HG03520 (cell line): ENCODE data around the gene CYP4F3.
"Not testable (repeated sequence)": the region's sequence is repeated elsewhere in the genome, so short reads cannot be mapped to it uniquely, and the experiment has no call there.

Experiments used
- ATAC-seq: cut with Tn5 transposase; IDR thresholded peaks from one replicate; pipeline ENCODE4 v1.9.1; 2021; ENCODE audit warnings: mild to moderate bottlenecking, moderate library complexity; ENCODE audit not compliant: unreplicated experiment

CYP4F3 gene, protein sequence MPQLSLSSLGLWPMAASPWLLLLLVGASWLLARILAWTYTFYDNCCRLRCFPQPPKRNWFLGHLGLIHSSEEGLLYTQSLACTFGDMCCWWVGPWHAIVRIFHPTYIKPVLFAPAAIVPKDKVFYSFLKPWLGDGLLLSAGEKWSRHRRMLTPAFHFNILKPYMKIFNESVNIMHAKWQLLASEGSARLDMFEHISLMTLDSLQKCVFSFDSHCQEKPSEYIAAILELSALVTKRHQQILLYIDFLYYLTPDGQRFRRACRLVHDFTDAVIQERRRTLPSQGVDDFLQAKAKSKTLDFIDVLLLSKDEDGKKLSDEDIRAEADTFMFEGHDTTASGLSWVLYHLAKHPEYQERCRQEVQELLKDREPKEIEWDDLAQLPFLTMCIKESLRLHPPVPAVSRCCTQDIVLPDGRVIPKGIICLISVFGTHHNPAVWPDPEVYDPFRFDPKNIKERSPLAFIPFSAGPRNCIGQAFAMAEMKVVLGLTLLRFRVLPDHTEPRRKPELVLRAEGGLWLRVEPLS

DNA sequence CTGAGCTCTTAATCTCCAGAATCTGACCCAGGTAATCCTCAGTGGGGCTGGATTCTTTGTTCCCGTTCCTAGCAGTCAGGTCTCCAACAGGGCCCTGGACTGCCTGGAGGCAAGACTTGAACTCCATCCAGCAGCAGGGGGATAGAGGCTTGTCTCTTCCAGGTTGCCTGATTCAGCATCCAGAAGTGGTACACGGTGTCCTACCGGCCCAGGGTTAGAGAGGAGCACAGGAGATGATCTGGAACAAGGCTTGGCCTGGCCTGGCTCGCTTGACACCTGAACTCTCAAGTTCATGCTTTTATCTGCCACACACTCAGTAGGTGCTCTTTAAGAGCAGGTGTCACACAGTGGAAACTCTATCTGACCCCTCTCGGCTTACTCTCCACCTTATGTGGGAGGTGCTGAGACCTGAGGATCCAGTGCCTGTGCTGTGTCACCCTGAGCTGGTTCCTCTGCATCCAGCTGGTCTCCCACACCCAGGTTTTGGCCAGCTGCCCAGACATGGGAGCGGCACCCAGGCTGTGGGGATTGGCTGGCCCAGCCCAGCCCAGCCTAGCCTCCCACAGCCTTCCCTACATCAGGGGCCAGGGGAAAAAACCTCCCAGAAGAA, at the start of gene CYP4F3:
Gene CYP4F3 (plus strand): TSS at position 604 of the 610 bp plus-strand sequence. CDS start 519 bp downstream, outside the sequence.
- no peak for ATAC-seq

DNA sequence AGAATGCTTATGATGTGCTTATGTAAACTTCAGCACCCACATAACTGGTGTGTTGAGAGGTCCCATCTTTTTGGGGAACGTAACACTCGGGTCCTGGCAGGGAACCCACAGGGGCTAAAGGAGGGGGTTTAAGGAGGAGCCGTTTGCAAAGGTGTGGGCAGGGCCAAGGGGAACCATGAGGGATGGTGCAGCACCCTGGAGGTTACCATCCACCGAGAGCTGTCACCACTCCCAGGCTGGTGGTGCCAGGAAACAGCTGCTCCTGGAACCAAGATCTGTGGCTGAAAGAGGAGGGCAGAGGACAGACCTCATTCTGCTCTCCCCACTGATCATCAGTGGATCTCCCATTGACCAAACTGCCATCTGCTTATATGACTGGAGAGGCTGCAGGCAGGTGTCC, 48.9 kb upstream of the CYP4F3 start:
- no peak for ATAC-seq

DNA sequence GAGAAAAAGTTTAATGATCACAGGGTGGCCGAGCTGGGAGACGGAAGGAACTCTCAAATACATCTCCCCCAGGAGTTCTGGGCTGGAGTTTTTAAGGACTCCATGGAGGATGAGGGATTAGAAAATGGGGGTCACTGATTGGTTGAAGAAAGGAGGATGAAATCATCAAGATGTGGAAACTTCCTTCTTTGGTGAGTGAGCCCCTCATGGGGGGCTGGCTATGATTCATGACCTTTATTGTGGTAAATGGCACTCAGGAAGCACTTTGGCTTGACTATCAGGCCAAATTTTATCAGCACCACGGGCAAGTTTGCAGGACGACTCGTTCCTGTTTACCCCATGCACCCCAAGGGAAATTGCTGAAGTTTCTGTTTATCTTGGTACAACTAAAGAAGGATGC, 48.2 kb upstream of the CYP4F3 start:
- not testable (repeated sequence) for ATAC-seq

DNA sequence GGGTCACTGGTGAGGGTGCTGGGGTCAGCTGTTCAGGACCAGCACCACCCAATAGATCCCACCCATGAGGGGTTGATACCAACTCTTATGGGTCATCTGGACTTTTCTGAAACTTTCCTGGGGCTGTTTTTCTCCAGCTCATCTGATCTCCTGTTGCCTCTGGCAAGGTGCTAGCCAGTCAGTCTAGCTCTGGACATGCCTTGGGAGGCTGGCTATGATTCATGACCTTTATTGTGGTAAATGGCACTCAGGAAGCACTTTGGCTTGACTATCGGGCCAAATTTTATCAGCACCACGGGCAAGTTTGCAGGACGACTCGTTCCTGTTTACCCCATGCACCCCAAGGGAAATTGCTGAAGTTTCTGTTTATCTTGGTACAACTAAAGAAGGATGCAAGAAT, 46.9 kb upstream of the CYP4F3 start:
- not testable (repeated sequence) for ATAC-seq

DNA sequence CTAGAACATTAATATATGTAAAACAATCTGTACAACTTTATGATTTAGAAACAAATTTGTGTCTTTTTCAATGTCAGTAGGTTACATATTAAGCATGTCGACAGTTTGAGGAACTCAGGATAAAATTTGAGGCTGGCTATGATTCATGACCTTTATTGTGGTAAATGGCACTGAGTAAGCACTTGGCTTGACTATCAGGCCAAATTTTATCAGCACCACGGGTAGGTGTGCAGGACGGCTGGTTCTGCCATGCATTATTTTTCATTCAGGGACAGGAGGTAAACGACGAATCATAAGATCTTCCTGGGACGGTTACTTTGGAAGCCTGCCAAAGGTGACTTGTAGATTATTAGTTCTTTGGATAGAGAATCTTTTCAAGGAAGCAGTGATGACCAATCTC, 45.6 kb upstream of the CYP4F3 start:
- no peak for ATAC-seq

DNA sequence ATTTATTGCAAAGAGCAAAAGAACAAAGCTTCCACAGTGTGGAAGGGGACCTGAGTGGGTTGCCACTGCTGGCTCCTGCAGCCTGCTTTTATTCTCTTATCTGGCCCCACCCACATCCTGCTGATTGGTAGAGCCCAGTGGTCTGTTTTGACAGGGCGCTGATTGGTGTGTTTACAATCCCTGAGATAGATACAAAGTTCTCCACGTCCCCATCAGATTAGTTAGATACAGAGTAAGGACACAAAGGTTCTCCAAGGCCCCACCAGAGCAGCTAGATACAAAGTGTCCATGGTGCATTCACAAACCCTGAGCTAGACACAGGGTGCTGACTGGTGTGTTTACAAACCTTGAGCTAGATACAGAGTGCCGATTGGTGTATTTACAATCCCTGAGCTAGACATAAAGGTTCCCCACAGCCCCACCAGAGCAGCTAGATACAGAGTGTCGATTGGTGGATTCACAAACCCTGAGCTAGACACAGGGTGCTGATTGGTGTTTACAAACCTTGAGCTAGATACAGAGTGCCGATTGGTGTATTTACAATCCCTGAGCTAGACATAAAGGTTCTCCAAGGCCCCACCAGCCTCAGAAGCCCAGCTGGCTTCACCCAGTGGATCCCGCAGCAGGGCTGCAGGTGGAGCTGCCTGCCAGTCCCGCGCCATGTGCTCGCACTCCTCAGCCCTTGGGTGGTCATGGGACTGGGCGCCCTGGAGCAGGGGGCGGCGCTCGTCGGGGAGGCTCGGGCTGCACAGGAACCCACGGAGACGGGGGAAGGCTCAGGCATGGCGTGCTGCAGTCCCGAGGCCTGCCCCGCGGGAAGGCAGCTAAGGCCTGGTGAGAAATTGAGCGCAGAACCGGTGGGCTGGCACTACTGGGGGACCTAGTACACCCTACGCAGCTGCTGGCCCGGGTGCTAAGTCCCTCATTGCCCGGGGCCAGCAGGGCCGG, 32.4 kb upstream of the CYP4F3 start:
- not testable (repeated sequence) for ATAC-seq

DNA sequence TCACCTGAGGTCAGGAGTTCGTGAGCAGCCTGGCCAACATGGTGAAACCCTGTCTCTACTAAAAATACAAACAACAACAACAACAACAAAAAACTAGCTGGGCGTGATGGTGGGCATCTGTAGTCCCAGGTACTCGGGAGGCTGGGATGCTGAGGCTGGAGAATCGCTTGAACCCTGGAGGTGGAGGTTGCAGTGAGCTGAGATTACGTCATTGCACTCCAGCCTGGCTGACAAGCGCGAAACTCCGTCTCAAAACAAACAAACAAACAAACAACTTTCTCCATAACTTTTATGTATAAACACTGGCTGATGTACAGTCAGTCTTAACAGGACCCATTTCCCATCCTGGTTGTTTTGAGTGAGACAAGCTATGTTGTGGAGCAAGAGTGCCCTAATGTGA, 31.4 kb upstream of the CYP4F3 start:
- ATAC-seq: no peak

DNA sequence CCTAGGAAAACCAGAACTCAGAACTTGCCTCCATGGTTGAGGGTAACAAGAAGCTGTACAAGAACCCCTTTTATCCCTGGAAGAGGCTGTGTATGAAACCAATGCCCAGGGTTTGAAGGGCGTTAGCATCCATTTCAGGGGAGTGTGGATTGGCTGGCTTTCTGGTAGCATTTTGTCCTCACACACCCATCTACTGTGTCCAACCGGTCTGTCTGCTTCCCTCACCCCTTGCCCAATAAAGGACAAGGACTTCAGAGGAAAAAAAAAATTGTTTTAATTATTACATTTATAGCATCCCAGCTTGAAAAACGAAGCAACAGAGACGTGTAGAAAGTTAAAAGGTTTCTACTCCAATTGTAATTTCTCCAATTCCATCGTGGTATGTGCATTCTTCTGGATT, 28.4 kb upstream of the CYP4F3 start:
- no peak for ATAC-seq

DNA sequence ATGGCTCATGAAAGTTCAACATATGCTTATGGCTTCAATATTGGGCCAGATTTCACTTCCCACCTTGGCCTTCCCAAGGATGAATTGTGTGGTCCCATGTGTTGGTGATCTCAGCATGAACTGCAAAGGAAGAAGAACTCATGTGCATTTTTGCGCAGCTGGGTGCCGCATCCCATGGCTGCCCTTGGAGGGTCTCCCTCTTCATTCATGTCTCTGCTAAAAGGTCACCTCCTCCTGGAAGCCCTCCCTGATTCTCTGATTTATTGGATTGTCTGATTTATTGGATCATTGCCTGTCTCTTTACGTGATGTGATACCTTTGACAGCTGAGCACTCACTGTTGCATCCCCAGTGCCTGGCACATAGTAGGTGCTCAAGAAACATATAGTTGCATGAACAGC, 27.4 kb upstream of the CYP4F3 start:
- ATAC-seq: no peak

DNA sequence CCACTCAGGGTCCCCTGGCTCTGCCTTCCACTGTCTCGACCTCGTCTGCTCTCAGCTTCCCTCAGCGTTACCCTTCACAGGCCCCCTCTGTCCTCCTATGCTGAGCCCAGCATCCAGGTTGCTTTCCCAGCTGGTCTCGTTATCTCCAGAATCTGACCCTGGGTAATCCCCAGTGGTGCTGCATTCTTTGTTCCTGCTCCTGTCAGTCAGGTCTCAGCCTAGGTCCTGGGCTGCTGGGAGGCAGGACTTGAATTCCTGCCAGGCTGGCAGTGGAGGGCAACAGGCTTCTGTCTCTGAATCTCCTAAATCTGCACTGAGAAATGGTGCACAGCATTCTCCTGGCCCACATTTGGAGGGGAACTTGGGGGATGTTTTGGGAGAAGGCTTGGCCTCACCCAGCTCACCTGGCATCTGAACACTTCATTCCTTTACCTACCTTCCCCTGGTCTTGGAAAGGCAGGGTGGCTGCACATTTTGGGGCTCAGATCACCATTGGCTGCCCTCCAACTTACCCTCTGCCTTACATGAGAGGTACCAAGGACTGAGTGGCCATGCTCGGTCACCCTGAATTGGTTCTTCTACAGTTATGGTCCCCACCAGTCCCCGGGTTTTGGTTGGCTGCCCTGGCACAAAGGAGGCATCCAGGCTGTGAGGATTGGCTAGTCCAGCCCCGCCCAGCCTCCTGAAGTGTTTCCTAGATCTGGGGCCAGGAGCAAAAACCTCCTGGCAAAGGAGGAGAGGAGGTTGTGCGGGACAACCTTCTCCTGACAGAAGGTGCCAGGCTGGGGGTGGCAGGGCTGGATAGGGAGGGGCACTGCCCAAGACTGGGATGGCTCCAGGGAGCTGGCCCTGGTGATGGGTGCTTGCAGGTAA, 26.0 kb upstream of the CYP4F3 start, which contains the start of gene CYP4F8:
Gene CYP4F8 (plus strand): TSS at position 712 of the 873 bp plus-strand sequence. CDS start 399 bp downstream, outside the sequence.
- ATAC-seq: no peak

DNA sequence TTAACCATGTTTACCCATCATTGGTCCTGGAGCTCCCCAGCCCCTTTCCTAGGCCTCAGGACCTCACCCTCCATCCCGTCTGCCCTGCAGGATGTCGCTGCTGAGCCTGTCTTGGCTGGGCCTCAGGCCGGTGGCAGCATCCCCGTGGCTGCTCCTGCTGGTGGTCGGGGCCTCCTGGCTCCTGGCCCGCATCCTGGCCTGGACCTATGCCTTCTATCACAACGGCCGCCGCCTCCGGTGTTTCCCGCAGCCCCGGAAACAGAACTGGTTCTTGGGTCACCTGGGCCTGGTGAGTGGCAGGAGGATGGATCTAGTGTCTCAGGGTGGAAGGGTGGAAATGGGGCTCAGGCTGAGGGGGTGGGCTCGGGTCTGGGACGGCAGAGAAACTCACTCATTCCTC, 25.2 kb upstream of the CYP4F3 start:
- no peak for ATAC-seq

DNA sequence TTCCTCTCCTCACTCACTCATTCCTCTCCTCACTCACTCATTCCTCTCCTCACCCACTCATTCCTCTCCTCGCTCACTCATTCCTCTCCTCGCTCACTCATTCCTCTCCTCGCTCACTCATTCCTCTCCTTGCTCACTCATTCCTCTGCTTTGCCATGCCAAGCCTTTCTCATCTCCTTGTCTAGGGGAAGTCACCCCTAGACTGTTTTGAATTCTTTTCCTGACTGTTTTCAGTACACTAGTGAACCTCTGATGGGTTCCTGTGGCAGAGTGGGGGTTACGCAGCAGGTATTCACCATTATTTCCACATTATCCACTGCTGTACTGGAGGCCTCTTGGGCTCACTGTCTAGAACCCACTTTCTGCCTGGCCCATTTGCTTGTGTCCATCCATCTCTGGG, 24.5 kb upstream of the CYP4F3 start:
- no peak for ATAC-seq

DNA sequence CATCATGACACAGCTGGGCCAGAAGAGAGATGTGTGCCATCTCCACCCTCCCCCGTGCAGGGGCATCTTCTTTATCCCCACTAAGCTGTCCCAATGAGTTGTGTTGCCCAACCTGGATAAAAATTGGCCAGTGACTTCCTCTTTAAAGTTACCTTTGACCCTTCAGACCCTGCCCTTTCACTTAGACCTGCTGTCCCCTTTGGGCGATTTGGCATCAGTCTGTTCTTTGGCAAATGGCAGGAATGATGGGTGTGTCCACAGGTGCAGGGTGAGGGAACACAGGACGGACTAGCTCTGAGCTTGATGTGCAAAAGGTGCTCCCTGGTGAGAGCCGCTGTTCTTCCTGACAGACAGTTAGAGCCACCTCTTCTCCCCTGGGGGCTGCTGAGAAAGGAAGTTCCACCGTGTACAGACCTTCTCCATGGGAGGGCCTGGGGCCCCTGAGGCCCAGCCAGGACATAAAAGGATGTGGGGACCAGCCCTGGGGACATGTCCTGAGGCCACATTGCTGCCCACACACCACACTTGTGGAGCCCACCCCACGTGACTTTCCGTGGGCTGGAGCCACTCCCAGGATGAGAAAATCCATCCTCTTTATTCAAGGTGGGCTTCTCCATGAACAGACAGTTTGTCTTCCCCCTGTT, 23.9 kb upstream of the CYP4F3 start:
- ATAC-seq: no peak

DNA sequence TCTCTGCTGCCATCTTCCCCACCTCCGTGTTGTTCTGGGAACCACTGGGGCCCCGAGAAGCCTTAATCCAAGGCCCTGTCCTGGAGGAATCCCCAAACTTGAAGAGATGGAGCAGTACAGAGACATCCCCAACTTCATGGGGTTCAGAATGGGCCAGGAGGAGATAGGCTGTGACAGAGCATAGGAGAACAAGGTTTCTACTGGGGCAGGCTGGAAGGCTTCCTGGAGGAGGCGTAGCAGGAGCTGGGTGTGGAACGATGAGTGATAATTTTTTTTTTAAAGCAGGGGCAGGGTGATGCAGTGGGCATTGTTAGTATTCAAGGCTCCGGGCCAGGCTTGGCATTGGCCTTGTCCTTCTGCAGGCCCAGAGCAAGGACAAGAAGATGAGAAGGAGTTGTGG, 22.4 kb upstream of the CYP4F3 start:
- no peak for ATAC-seq

DNA sequence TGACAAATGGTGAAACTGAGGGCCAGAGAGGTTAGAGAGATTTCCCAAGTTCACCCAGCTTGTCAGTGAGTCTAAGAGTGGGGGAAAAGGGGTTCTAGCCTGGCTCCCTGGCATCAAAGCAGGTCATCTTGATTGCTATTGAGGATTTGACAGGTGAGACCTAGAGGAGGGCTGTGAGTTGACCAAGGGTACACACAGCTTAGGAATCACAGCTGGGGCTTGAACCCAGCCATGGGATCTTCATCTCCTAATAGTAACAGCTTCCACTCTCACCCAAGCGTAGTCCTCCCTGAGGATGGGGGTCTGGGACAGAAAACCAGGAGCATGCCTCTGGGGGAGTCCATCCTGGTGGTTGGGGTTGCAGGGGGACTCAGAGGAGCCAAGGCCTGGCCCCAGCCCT, 18.9 kb upstream of the CYP4F3 start:
- ATAC-seq: no peak

DNA sequence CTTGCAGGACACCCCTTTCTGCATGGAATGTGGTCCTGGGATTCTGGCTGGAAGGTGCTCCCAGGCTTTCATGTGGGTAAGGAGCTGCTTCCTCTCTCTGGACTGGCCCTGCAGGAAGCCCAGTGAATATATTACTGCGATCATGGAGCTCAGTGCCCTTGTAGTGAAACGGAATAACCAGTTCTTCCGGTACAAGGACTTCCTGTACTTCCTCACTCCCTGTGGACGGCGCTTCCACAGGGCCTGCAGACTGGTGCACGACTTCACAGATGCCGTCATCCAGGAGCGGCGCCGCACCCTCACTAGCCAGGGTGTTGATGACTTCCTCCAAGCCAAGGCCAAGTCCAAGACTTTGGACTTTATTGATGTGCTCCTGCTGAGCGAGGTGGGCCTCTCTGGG, 17.7 kb upstream of the CYP4F3 start:
- no peak for ATAC-seq

DNA sequence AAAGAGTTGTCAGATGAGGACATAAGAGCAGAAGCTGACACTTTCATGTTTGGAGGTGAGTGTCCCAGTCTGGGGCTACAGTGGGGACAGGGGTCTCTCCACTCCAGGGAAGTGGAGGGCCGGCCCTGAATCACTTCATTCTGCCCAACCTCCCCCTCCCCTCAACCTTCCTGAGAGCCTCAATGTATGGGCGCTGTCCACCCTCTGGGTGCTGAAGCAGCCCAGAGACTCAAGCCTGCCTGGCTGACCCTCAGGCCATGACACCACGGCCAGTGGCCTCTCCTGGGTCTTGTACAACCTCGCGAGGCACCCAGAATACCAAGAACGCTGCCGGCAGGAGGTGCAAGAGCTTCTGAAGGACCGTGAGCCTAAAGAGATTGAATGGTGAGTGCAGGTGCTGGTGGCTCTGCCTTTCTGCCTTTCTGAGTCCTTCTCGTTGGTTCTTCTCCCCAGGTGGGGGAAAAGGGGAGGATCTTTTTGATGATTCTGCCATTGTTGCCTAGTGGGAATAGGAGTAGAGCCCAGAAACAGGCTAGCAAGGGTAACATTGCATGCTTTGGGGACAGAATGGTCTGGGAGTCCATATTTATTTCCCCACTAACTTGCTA, 16.9 kb upstream of the CYP4F3 start:
- ATAC-seq: no peak

DNA sequence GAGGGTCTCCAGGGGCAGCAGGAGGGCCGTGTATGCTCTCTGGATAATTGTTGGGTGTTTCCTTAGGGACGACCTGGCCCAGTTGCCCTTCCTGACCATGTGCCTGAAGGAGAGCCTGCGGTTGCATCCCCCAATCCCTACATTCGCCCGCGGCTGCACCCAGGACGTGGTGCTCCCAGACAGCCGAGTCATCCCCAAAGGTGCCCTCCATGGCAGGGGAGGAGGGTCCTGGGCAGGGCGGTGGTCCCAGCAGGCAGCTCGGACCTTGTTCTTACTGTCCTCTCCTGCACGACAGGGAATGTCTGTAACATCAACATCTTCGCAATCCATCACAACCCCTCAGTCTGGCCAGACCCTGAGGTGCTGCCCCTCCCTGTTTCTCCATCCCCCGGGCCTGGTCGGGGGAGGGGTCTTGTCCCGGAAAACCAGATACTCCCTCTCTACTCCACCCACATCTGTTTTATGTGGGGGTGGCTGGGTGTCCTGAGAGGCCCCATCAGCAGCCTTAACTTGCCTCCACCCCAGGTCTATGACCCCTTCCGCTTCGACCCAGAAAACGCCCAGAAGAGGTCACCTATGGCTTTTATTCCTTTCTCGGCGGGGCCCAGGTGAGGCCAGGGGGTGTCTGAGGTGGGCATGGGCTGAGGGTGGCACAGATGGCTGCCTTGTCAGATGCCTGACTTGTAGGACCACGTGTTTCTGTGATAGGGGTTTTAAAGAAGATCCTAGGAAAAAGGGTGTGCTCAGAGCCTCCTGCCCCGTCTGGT, 12.3 kb upstream of the CYP4F3 start:
- no peak for ATAC-seq
